CD4-positive, alpha-beta T cell treated with Interferon alpha-2 for 1 hour (primary cell): ENCODE measurements around the gene TRAIP.
"Not testable (repeated sequence)": the region's sequence is repeated elsewhere in the genome, so short reads cannot be mapped to it uniquely, and the experiment has no call there.

Source experiments
- DNase-seq, 2 donors: peaks; one replicate each; pipeline ENCODE4 v3.0.0-alpha.2; 2020 to 2022

TRAIP gene

DNA sequence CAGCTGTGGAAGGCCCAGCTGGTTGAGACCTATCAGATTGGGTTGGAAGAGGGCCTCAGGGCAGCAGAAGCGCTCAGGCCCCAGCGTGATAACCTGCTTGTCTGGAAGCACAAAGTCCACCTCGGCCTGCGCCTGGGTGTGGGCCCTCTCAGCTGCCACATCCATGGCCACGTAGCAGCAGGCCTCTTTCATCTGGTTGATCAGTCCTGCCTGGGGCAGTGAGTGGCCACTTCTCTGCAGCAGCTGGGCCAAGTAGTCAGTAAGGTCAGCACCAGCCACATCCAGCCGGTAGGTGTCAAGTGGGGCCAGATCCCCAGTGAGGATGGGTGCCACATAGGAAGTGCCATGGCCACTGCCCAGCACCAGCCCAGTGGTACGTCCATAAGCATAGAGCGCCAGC lies 17.3 kb upstream of the TRAIP start:
- no peak for DNase-seq

DNA sequence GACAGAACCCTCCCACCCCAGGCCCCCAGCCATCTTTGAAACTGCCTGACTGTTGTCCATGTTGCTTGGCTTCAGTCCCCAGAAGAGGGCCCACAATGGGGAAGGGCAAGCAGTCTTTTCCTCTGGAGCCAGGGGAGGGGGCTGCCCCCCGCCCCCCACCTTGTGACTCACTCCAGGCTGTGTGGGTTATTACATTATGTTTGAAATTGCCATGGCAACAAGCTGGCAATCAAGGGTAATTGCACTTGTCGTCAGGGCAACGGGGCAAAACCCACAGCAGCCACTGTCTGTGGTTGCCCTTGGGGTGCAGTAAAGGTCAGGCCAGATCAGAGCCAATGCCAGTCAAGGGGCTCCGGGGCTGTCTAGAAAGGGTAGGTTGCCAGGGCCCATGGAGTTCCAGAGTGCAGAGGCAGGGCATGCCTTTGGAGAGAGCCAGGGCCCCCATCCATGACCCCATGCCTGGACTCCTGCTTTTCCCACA lies 16.5 kb upstream of the TRAIP start:
- peak; percentile 24 for DNase-seq

DNA sequence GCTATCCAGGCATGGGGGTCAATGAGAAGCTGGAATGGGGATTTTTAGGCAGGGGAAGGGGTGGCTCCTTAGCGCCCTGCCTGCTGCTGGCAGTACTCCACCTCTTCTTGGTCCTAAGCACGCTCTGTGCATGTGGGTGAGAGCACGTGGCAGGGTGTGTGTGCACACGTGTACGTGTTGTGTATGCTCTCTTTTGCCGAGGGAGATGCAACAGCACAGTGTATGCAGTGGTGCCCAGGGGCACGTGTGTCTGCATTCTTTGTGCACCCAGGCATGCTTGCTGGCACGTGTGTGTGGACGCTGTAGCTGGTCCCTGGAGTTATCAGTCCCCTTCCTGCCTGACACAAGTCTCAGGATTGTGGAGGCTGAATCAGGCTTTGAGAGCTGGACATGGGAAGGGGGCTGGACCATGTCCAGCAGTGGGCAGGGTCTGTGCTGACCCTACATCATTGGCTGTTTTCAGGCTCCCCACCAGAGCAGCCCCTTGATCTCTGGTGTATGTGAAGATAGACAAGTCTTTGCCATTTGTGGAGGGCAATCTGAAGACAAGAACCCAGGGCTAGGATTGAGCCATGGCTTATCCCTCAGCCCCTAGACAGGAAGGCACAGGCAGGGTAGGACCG lies 15.3 kb upstream of the TRAIP start:
- no peak for DNase-seq

DNA sequence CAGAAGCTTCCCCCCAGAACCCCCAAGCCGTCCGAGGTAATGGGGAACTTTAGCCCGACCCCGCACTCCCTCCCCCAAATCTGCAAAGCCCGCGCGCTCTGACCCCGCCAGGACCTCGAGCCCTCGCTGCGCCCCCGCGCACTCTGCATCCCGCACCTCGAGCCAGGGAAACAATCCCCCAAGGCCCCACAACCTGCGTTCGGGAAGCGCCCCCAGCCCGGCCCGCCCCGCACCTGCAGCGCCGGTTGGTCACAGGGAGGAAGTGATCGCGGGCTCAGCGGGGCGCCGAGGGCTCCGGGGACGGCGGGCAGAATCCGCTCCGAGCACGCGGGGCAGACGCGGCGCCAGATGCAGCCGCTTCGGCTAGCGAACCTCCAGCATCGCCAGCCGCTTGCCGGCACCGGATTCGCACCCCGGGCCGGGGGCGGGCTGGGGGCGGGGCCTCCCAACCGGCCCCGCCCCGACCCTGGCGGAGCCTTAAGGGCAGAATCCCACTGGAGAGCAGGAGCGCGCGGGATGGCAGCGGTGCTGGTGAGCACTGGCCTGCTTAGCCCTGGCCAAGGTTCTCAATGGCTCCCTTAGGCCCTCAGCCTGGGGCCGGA lies 13.3 kb upstream of the TRAIP start, which contains the start of gene CAMKV:
TSS of gene CAMKV (minus strand) at position 382 of the 602 bp plus-strand sequence. CDS start 7,518 bp downstream, outside the sequence.
- DNase-seq = peak; percentile 12 to 27

DNA sequence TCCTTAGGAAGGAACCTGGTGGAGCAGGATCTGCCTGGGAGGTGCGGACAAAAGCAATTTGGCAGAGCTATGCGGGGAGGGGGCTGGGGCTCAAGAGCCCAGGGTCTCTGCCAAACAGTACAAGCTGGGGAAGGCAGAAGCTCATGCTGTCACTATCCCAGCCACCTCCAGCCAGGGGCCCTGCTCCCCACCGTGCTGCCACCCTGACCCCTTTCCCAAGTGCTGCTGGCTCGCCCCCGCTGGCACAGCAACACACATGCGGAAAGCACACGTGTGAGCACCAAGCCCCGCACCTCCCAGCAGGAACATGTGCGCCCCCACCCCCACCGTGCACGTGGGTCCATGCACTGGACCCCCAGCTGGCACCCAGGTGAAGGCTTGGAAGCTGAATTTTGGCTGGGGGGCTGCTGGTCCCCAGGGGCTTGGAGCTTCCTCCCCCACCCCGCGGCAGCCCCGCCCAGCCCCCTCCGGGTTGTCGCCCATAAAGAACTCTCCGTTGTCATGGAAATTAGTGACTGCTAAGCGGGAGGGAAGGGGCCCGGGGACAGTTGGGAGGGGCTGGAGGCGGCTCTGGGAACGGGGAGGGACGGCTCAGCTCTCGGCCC lies 12.6 kb upstream of the TRAIP start:
- no peak for DNase-seq

DNA sequence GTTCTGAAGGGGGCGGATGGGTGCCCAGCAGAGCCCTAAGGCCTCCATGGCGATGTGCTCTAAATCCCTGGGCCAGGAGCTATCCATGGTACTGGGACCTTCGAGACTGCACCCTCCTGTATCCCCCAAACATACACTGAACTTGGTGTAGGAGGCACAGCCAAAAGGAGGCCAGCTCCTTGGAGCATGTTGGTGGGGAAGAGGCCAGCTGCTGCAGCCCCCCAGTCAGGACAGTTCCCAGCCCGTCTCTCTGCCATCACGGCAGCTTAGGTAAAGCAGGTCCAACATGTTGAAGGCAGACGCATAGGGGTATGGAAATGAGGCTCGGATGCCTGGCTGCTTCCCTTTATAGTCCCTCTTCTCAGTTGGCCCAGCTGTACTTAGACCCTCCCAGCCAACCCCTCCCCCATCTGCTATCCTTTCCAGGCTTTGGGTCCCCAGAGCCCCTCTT lies 11.5 kb upstream of the TRAIP start:
- DNase-seq = peak in 1 of 2 donors; percentile 19

DNA sequence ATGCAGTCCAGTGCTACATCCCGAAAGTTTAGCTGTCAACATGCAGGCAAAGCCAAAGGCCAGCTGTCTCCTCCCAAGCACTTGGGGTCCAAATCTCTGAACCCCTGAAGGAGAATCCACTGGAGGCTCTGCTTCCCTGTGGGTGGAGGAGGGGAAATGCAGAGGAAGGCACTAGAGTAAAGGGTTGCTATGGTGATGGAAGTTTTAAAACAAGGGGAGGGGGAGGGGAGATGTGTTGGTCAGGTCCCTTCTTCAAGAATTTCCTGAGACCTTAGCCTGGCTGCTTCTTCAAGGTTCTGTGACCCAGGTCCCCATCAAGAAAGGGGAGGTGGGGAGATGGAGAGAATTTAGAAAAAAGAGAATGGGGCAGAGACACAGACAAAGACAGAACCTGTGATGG lies 11.0 kb upstream of the TRAIP start:
- DNase-seq = no peak

DNA sequence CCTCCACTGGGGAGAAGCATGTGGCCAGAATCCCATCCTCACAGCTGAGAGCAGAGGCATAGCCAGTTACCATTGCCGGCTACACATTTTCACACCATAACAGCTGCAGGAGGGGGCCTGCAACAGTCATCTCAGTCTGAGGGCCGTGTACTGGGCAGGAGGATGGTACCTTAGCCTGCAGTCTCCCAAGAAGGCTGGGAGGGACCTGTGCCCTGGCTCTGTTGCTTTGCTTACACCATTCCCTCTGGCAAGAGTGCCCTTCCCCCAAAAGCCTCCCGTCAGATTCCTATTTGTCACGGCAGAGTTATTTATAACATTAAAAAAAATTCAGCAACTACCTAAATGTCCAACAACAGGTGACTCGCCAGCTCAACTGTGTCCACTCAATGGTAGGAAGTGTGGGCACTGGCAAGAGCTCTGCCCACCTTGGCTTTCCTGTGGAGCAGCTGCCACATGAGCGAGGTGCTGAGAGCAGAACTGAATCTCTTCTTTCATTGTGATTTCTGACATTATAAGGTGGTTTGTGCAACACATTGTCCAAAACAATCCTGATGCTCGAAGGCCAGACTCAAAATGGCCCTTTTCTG lies 8.9 kb upstream of the TRAIP start:
- DNase-seq = no peak

DNA sequence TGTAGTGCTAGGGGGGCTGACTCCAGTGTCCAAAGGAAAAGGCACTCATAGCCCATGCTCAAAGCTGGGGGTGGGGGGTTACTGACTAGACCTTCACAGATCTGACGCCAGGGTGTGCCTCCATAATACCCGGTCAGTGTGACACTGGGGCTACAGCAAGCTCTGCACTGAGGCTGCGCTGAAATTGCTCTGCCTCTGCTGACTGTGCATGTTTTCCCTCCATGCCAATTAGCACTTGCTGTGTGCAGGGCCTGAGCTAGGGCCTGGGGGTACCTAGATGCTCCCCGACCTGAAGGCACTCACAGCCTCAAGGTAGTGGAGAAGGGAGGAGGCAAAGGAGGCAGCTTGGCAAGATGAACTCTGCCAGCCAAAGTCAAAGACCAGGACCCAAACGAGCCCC lies 8.1 kb upstream of the TRAIP start:
- DNase-seq = no peak

DNA sequence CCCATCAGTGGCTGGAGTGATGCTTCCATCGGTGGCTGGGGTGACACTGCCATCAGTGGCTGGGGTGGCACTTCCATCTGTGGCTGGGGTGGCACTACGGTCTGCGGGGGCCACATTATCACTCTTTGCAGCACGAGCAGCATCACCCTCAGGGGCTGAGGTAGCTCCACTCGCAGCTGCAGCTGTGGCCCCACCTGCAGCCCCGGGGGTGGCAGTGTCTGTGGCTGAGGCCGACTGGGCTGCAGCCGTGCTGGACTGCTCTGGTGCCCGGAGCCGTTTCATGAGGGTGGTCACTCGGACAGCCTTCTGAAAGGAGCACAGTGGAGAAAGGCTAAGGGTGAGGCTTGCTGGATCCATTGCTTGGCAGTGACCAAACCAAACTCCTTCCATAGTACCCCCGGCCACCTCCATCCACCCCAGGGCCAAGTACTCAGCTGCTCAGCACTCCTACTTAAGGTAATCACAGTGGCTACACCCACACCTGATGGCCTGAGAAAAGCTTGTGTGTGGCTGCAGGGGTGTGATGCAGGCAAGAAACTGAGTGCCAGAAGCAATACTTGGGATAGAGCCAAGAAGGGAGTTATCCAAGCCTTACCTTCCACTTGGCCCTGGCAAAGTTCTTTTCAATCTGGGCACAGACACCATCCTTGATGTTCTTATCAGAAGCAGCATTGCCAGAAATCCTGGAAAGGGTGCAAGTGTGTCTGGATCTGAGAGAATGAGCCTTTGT lies 3.4 kb upstream of the TRAIP start:
- no peak for DNase-seq

DNA sequence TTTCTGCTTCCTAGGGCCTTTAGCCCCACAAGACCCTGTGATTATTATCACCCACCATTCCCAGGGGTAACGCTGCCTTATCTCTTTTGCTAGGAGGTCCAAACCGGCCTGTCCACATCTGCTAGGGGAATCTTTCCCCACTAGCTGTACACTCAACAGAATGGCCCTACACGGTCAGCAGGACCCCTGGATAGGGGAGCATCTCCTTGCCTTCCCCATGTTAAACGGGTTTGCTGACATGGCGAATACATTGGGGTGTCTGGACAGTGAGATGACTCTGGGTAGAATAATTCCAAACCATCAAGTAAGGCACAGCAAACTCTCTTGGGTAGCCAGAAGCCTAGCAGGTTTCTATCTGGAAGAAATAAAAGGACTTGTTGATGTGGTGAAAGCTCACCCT lies 702 bp downstream of the TRAIP start:
- no peak for DNase-seq

DNA sequence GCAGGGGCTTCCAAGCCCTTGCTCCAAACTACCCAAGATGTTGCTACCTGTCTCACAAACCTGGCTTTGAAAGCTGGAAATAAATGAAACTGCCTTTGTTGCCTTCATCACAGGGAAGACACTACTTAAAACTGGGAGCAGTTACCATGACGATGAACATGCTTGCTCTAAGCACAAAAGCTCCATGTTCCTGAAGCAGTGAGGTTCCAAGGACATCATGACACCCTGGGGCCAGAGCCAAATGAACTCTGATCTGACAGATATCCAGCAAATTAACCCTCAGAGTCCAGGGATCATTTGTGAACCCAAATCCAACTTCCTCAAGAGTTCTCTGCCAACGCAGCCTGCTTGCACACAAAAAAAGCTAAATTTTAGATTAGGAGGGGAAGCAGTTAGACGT lies 10.7 kb downstream of the TRAIP start:
- DNase-seq = no peak

DNA sequence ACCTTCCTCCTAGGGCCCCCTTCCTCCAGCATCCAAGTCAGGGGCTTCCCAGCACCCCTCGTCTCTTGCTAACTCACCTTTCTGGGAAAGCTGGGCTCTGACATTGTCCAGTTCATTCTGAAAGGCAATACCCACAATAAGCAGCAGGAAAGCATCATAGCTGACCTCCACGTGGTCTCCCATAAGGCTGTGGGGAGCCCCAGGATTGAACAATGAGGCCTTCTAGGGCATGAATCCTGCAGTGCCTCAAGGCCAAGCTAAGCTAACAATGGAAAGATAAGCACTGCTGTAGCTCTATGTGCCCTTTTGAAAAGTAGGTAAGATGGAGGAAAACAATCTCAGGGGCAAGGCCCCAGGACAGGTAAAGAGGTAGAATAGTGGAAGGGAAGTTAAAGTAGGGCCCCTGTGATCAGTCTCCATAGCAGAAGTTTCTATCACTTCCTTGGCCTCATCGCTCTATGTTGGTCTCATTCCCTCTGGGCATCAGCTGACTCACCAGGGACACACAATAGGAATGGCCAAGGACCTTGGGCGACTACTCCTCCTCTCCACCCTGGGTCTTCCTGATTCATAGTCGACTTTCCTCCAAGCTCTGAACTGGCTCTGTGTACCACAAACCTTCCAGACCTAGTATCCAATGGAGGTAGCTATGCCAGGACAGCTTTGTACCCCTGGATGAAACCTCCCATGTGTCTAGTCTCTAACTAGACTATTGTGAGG lies 11.7 kb downstream of the TRAIP start:
- DNase-seq = no peak

DNA sequence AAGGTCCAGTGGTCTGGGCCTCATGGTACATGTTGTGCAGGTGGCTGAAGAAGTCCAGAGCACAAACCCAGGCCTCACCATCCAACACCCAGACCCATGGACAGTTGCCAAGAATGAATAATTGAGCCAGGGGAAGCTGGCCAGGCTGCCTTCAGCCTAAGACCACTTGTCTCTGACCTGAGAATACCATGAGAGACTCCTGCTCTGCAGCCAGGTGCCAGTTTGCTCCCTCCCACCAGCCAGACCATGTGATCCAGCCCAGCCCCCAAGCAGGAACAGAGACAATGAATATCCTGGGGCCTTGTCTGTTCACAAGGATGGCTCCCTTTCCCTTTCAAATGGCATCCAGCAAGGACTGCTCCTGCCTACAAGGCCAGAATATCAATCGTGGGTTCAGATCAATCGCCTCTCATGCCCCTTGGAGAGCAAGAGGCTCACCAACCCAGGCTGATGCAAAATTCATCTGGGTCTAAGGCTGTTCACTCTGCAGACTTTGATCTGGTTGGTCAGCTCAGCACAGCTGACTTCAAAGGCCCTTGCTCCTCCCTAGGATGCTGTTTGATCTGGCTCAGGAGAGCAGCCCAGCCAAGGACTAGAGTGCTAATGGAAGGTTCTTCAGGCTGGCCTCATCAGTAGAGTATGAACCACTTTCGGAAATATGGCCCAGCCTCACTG lies 13.4 kb downstream of the TRAIP start:
- DNase-seq = no peak

DNA sequence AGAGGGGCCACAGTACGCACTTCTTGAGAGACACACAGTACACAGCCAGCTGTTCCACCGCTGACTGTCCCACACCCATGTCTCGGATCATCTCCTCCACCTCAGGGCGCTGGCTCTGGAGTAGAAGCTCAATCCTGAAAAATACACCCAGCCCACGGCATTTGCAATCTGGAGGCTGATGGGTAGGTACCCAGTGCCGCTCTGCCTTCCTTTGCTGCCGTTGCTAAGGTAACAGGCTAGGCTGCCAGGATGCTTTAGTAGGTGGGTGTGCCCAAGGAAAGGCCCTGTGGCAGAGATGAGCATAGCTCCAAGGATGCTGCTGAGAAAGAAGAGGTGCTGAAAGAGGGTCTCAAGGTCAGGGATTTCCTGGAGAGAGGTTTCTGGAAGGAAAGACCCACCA lies 14.6 kb downstream of the TRAIP start:
- DNase-seq = no peak

DNA sequence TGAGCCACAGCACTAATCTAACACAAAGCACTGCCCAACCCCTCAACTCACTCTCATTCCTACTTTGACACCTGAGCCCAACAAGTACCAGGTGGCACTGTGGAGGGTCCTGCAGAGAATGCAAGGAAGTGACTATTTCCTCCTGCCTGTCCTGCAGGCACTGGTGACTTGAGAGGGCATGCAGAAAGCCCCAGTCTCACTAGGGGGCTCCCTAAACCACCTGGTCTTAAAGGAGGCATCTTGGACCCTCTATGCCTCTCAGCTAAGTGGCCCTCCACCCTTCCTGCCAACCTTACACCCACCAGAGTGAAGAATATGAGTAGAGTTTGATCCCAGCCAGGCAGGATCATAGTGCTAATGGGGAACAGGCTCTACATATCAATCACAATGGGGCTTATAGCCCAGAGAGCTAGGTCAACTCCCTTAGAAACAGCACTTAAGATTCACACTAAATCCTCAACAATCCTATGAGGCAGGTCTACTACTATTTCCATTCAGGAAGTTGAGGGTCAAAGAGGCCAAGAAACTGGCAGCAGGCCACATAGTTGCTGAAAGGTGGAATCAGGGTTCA lies 15.2 kb downstream of the TRAIP start:
- no peak for DNase-seq

DNA sequence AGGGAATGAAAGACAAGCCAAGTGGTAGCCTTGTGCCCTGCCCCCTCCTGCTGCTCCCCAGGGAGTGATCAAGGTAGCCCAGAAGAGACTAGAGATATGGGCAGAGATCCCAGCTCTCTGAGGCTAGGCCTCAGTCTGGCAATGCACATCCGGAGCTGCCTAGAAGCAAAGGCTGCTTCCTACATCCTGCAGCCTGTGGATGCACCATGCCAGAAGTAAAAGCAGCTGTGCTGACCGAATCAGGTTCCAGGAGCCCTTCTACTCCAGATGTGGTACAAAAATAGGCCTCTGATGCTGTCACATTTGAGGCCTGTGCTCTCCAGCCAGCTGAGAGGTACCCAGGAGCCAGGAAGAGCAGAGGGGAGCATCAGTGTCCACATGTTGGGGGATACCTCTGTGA lies 16.0 kb downstream of the TRAIP start:
- no peak for DNase-seq

DNA sequence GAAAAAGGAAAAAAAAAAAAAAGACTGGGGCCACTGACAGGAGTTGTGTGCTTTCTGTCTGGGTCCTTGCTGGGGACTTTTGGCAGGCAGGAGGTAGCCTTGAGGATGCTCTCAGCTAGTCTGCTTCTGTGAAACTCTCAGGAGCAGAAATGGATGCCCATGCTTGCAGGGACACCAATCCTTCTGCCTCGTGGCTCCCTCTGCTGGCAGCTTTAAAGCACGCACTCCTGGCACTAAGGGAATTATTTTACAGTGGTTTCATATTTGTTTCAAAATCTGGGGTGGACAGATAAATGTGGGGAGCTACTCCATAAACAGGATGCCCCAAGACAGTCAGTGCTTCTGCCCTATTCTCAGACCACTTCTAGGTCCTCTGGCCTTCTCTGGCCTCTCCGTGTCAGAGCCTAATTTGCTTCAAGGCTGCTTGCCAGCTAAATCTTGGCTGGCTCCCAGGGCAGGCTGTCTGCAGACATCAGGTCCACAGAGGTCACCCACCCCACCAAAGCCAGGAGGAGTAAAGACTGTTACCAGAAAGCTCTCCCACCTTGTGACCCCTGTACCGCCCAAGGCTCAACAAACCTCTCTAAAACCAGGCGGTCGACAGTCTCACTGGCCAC lies 17.1 kb downstream of the TRAIP start:
- DNase-seq = peak; percentile 82 to 87

DNA sequence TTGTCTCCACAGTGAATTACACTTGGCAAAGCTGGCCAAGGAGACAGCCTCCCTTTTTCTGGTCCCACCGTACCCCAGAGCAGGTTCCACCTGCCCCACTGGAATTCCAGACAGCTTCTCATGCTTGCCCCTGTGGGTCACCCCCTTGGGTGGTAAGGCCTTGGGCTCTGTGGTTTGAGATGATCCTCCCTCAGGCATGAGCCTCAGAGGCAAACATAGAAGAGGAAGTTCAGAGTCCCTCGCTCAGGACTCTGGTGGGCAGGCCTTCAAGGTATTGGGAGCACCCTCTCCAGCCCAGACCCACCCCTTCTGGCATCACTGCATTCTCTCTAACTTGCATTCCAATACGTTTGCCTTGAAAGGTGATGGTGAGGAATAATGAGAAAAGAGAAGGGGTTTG lies 25.0 kb downstream of the TRAIP start:
- no peak for DNase-seq

DNA sequence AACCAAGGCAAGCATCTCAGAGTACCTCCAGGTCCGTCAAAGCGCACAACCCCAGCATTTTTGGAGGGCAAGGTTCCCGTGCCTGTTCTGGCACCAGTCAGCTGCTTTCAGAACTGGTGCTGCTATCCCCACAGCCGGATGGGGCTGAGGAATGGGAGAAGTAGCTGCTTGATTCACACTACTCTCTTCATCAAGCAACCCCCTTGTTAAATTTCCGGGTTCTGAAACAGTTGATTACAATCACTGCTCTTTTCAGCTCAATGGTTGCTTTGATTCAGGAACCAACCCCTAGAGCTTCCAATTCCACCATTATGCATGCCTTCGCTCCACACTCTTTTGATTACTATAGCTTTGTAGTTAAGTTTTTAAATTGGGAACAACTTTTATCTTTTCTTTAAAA lies 30.3 kb downstream of the TRAIP start:
- DNase-seq = no peak

DNA sequence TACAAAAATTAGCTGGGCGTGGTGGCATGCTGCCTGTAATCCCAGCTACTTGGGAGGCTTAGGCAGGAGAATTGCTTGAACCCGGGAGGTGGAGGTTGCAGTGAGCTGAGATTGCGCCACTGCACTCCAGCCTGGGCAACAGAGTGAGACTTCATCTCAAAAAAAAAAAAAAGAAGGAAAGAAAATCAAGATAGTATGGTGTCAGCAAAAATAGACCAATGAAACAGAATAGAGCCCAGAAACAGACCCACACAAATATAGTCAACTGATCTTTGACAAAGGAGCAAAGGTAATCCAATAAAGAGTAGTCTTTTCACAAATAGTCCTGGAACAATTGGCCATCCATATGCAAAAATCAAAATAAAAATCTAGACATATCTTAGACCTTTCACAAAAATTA lies 33.2 kb downstream of the TRAIP start:
- DNase-seq = not testable (repeated sequence)
